HuH-7.5 (cell line): ENCODE measurements around the gene COQ8A.
A peak's percentile ranks its signal among the peaks of the same experiment; 100 is the strongest.
"Not testable (repeated sequence)": the region's sequence is repeated elsewhere in the genome, so short reads cannot be mapped to it uniquely, and the experiment has no call there.

Experiments used
- DNase-seq: peaks from one replicate; pipeline ENCODE4 v3.0.0; 2011; ENCODE audit warnings: low spot score

The COQ8A gene

GRCh38 chr1:226953175-226953800 lies 13.2 kb downstream of the COQ8A start:
- DNase-seq = no peak

- no peak for DNase-seq
Observed at GRCh38 chr1:226954337-226954736, 14.2 kb downstream of the COQ8A start.

- no peak for DNase-seq
Observed at GRCh38 chr1:226954777-226955176, 14.7 kb downstream of the COQ8A start.

- not testable (repeated sequence) for DNase-seq
Observed at GRCh38 chr1:226955857-226956256, 15.8 kb downstream of the COQ8A start.

- no peak for DNase-seq
Observed at GRCh38 chr1:226956942-226957713, 17.0 kb downstream of the COQ8A start.

- no peak for DNase-seq
Observed at GRCh38 chr1:226957714-226958113, 17.6 kb downstream of the COQ8A start.

- no peak for DNase-seq
Observed at GRCh38 chr1:226958300-226958699, 18.2 kb downstream of the COQ8A start.

- DNase-seq = no peak
Observed at GRCh38 chr1:226960256-226960655, 20.2 kb downstream of the COQ8A start.

GRCh38 chr1:226960944-226961765 lies 21.1 kb downstream of the COQ8A start:
- no peak for DNase-seq

- no peak for DNase-seq
Observed at GRCh38 chr1:226962421-226963391, 22.6 kb downstream of the COQ8A start.

- DNase-seq = no peak
Observed at GRCh38 chr1:226964068-226964425, 24.0 kb downstream of the COQ8A start.

GRCh38 chr1:226964611-226965486 lies 24.8 kb downstream of the COQ8A start:
- no peak for DNase-seq

GRCh38 chr1:226965581-226966440 lies 25.7 kb downstream of the COQ8A start:
- no peak for DNase-seq

- no peak for DNase-seq
Observed at GRCh38 chr1:226966683-226967082, 26.6 kb downstream of the COQ8A start.

- DNase-seq = no peak
Observed at GRCh38 chr1:226967665-226968064, 27.6 kb downstream of the COQ8A start.

GRCh38 chr1:226971765-226972164 lies 31.7 kb downstream of the COQ8A start:
- no peak for DNase-seq

- DNase-seq = no peak
Observed at GRCh38 chr1:226972931-226973330, 32.8 kb downstream of the COQ8A start.

GRCh38 chr1:226973371-226973897 lies 33.3 kb downstream of the COQ8A start:
- DNase-seq = no peak

GRCh38 chr1:226973898-226974543 lies 33.9 kb downstream of the COQ8A start:
- DNase-seq = peak; percentile 47
